Naive thymus-derived CD4-positive, alpha-beta T cell (primary cell): ENCODE measurements around the gene CRYGN. TPM values are rescaled to one million over a fixed set of nuclear protein-coding genes. Genes with fewer than 3 reads are reported as not detected.

Experiments
- ATAC-seq: fragments of 150-1000 bp; cut with Tn5 transposase; 2 replicates; pipeline ENCODE4 v1.10.0; 2021; ENCODE audit warnings: mild to moderate bottlenecking, moderate library complexity
- CTCF ChIA-PET: fragments of 350-600 bp; sonication (Branson Sonifier 250); formaldehyde crosslinking; loops from one replicate; lab custom pipeline; 2021; ENCODE audit warnings: antibody characterized with exemption; lab: Charles Lee
- POLR2A ChIA-PET: fragments of 350-600 bp; sonication (Branson Sonifier 250); formaldehyde crosslinking; loops from one replicate; lab custom pipeline; 2021; ENCODE audit warnings: antibody characterized with exemption, inconsistent platforms; lab: Charles Lee
- DNase-seq, 9 donors: peaks; one replicate each; pipeline versions ENCODE4 v3.0.0 to v3.0.0-alpha.2; 2020 to 2022; ENCODE audit warnings: mixed read lengths in 1 of 9
- H3K27ac ChIP-seq: one replicate; pipeline ENCODE4 v1.7.0; 2013; ENCODE audit warnings: mild to moderate bottlenecking, low read depth, low read length, moderate library complexity
- H3K27me3 ChIP-seq, 2 donors: one replicate each; pipeline ENCODE4 v1.7.0; 2013; ENCODE audit warnings: low read length in 2 of 2, mild to moderate bottlenecking in 2 of 2, moderate library complexity in 2 of 2; ENCODE audit not compliant: control insufficient read depth in 2 of 2, insufficient read depth in 2 of 2
- H3K36me3 ChIP-seq, 3 experiments: 1 replicate in 2 of 3; 2 replicates in 1 of 3; pipeline ENCODE4 v1.7.0; 2013; ENCODE audit warnings: low read length in 3 of 3, mild to moderate bottlenecking in 3 of 3, moderate library complexity in 1 of 3; ENCODE audit not compliant: insufficient read depth in 3 of 3, control insufficient read depth in 2 of 3
- H3K4me1 ChIP-seq, 2 donors: one replicate each; pipeline ENCODE4 v1.7.0; 2013; ENCODE audit warnings: low read length in 2 of 2, mild to moderate bottlenecking in 2 of 2, moderate library complexity in 1 of 2; ENCODE audit not compliant: control insufficient read depth in 2 of 2, insufficient read depth in 2 of 2
- H3K4me3 ChIP-seq: 2 replicates; pipeline ENCODE4 v1.7.0; 2013; ENCODE audit warnings: mild to moderate bottlenecking, low read length
- H3K9me3 ChIP-seq, 3 experiments: 1 replicate in 2 of 3; 2 replicates in 1 of 3; pipeline ENCODE4 v1.7.0; 2013; ENCODE audit warnings: low read length in 3 of 3; ENCODE audit not compliant: control insufficient read depth in 2 of 3
- H3K27ac Mint-ChIP-seq, 9 donors: one replicate each; pipeline ENCODE4 v1.8.0; 2020 to 2022; ENCODE audit warnings: mixed read lengths in 9 of 9, mild to moderate bottlenecking in 8 of 9, moderate library complexity in 5 of 9, inconsistent platforms in 2 of 9
- H3K27me3 Mint-ChIP-seq, 5 donors: one replicate each; pipeline ENCODE4 v1.8.0; 2021 to 2022; ENCODE audit warnings: mixed read lengths in 5 of 5, mild to moderate bottlenecking in 1 of 5
- H3K36me3 Mint-ChIP-seq, 5 donors: one replicate each; pipeline ENCODE4 v1.8.0; 2020 to 2022; ENCODE audit warnings: mixed read lengths in 5 of 5, mild to moderate bottlenecking in 3 of 5, inconsistent platforms in 1 of 5
- H3K4me1 Mint-ChIP-seq, 7 donors: one replicate each; pipeline ENCODE4 v1.8.0; 2020 to 2022; ENCODE audit warnings: mixed read lengths in 7 of 7, mild to moderate bottlenecking in 3 of 7, inconsistent platforms in 1 of 7
- H3K4me3 Mint-ChIP-seq, 10 donors: one replicate each; pipeline ENCODE4 v1.8.0; 2020 to 2022; ENCODE audit warnings: mild to moderate bottlenecking in 10 of 10, mixed read lengths in 10 of 10, moderate library complexity in 6 of 10, inconsistent platforms in 2 of 10
- H3K9me3 Mint-ChIP-seq, 11 donors: one replicate each; pipeline ENCODE4 v1.8.0; 2020 to 2022; ENCODE audit warnings: mixed read lengths in 11 of 11, mild to moderate bottlenecking in 4 of 11, inconsistent platforms in 1 of 11, moderate library complexity in 1 of 11
- intact Hi-C, 2 donors: fragments of 100-400 bp; cut with micrococcal nuclease; formaldehyde crosslinking; loops; one replicate each; pipeline ENCODE4 v1.15.1; 2023
- polyA plus RNA-seq, 2 donors: library from polyadenylated mRNA; unstranded; fragments of 300-500 nt; fragmentation: Illumina TruSeq; gene quantifications; one replicate each; pipeline ENCODE4 v1.2.3, GENCODE V29; 2021
- total RNA-seq, 6 experiments: library from RNA in 5 of 6; stranded (reverse) in 5 of 6; gene quantifications; 1 replicate in 5 of 6; 2 replicates in 1 of 6; pipeline ENCODE4 v1.2.3 and lab custom pipeline; 2021 to 2026

CRYGN gene
- total and polyA plus RNA-seq, 7 experiments from 2014 or later: 0.33 to 1.1 (median 0.48) TPM; not detected in 2

- Mint-ChIP-seq H3K9me3 (no peaks in the 10 kb centered on the region), H3K4me1 (peaks cover 28 to 78% (median 65%) of the 10 kb centered on the region in 7 donors), H3K27ac (peak overlapping the region; percentile 80 to 95 (median 94)), H3K36me3 (no peaks in the 10 kb centered on the region), H3K27me3 (peaks cover 0 to 8% (median 0%) of the 10 kb centered on the region in 5 donors), H3K4me3 (peak overlapping the region; percentile 62 to 78 (median 74))
- Histone ChIP-seq H3K27ac (peak overlapping the region; percentile 57), H3K27me3 (no peaks in the 10 kb centered on the region), H3K36me3 (no peaks in the 10 kb centered on the region), H3K9me3 (no peaks in the 10 kb centered on the region), H3K4me3 (peak overlapping the region; percentile 29), H3K4me1 (peaks cover 59 to 79% of the 10 kb centered on the region in 2 donors)
- ChIA-PET CTCF (interaction anchor here (0.6 to 1.6 kb wide), 4 partner anchors 14 to 79 kb away, joined by 3 to 13 read pairs (median 4); no protein-coding TSS in a partner anchor), POLR2A (interaction anchor here (0.6 to 2.0 kb wide), 9 partner anchors 9 to 89 kb away, joined by 3 to 11 read pairs (median 4); partner anchors contain the start of genes CRYGN, NUB1 and WDR86)
- peak; percentile 78 for ATAC-seq
- DNase-seq: peak in 8 of 9 donors; percentile 35 to 91 (median 86)
- intact Hi-C loops: loop anchor here (1.0 to 5.0 kb wide), 8 partner anchors 12 to 77 kb away; no protein-coding TSS in a partner anchor
Measured at GRCh38 chr7:151429560-151430331, 10.2 kb downstream of the CRYGN start.

- ATAC-seq: no peak
- Histone ChIP-seq H3K4me3 (peak overlapping the region; percentile 29), H3K27me3 (no peaks in the 10 kb centered on the region), H3K9me3 (no peaks in the 10 kb centered on the region), H3K4me1 (peaks cover 59 to 76% of the 10 kb centered on the region in 2 donors), H3K27ac (peak overlapping the region; percentile 57), H3K36me3 (no peaks in the 10 kb centered on the region)
- peaks cover 28 to 75% (median 63%) of the 10 kb centered on the region in 7 donors for H3K4me1 Mint-ChIP-seq
- ChIA-PET CTCF (no interaction called here), POLR2A (interaction anchor here (1.1 to 2.0 kb wide), 3 partner anchors 14 to 19 kb away, joined by 3 to 11 read pairs (median 10); partner anchors contain the start of gene WDR86)
- no peaks in the 10 kb centered on the region for H3K9me3 Mint-ChIP-seq
- intact Hi-C loops: loop anchor here in 1 of 2 donors (2.0 kb wide), 1 partner anchor 14 kb away; no protein-coding TSS in a partner anchor
- H3K27ac Mint-ChIP-seq: peak overlapping the region; percentile 80 to 95 (median 94)
- H3K36me3 Mint-ChIP-seq: no peaks in the 10 kb centered on the region
- H3K27me3 Mint-ChIP-seq: peaks cover 0 to 11% (median 0%) of the 10 kb centered on the region in 5 donors
- H3K4me3 Mint-ChIP-seq: peak overlapping the region in 9 of 10 donors; percentile 62 to 78 (median 73)
- no peak for DNase-seq
Measured at GRCh38 chr7:151429237-151429559, 10.7 kb downstream of the CRYGN start.

- Mint-ChIP-seq H3K27me3 (peaks cover 0 to 11% (median 0%) of the 10 kb centered on the region in 5 donors), H3K4me1 (peaks cover 30 to 75% (median 62%) of the 10 kb centered on the region in 7 donors), H3K9me3 (no peaks in the 10 kb centered on the region), H3K27ac (peak overlapping the region; percentile 80 to 95 (median 92)), H3K4me3 (peak overlapping the region; percentile 9 to 78 (median 71)), H3K36me3 (no peaks in the 10 kb centered on the region)
- DNase-seq (no peak), ATAC-seq (no peak)
- peak overlapping the region; percentile 57 for H3K27ac ChIP-seq
- H3K36me3 ChIP-seq: no peaks in the 10 kb centered on the region
- peak overlapping the region; percentile 29 for H3K4me3 ChIP-seq
- H3K27me3 ChIP-seq: no peaks in the 10 kb centered on the region
- POLR2A ChIA-PET: interaction anchor here (0.7 to 2.0 kb wide), 2 partner anchors 15 to 62 kb away, joined by 3 to 11 read pairs; no protein-coding TSS in a partner anchor
- peaks cover 58 to 72% of the 10 kb centered on the region in 2 donors for H3K4me1 ChIP-seq
- no peaks in the 10 kb centered on the region for H3K9me3 ChIP-seq
- intact Hi-C loops: loop anchor here in 1 of 2 donors (2.0 kb wide), 1 partner anchor 14 kb away; no protein-coding TSS in a partner anchor
- CTCF ChIA-PET: interaction anchor here (0.6 to 1.0 kb wide), 3 partner anchors 20 to 31 kb away, joined by 3 to 7 read pairs (median 3); no protein-coding TSS in a partner anchor
Measured at GRCh38 chr7:151428378-151429236, 11.3 kb downstream of the CRYGN start.

- peak overlapping the region in 8 of 9 donors; percentile 87 to 95 (median 93) for H3K27ac Mint-ChIP-seq
- no peaks in the 10 kb centered on the region for H3K36me3 ChIP-seq
- no peak overlapping the region for H3K4me3 ChIP-seq
- POLR2A ChIA-PET: interaction anchor here (0.7 kb wide), 1 partner anchor 61 kb away, joined by 3 read pairs; no protein-coding TSS in a partner anchor
- peak overlapping the region in 9 of 10 donors; percentile 41 to 78 (median 69) for H3K4me3 Mint-ChIP-seq
- H3K36me3 Mint-ChIP-seq: no peaks in the 10 kb centered on the region
- H3K9me3 Mint-ChIP-seq: no peaks in the 10 kb centered on the region
- H3K9me3 ChIP-seq: no peaks in the 10 kb centered on the region
- peak in 1 of 9 donors; percentile 15 for DNase-seq
- no peak for ATAC-seq
- CTCF ChIA-PET: interaction anchor here (0.6 to 1.0 kb wide), 3 partner anchors 21 to 32 kb away, joined by 3 to 7 read pairs (median 3); no protein-coding TSS in a partner anchor
- H3K27me3 Mint-ChIP-seq: peaks cover 0 to 11% (median 0%) of the 10 kb centered on the region in 5 donors
- H3K4me1 Mint-ChIP-seq: peaks cover 26 to 68% (median 54%) of the 10 kb centered on the region in 7 donors
- peaks cover 51 to 64% of the 10 kb centered on the region in 2 donors for H3K4me1 ChIP-seq
- H3K27ac ChIP-seq: peak overlapping the region; percentile 57
- H3K27me3 ChIP-seq: no peaks in the 10 kb centered on the region
- intact Hi-C loops: loop anchor here in 1 of 2 donors (2.0 kb wide), 1 partner anchor 13 kb away; no protein-coding TSS in a partner anchor
Measured at GRCh38 chr7:151427705-151428377, 12.1 kb downstream of the CRYGN start.

- peaks cover 0 to 14% (median 0%) of the 10 kb centered on the region in 5 donors for H3K27me3 Mint-ChIP-seq
- H3K9me3 ChIP-seq: no peaks in the 10 kb centered on the region
- H3K4me1 ChIP-seq: peaks cover 44 to 57% of the 10 kb centered on the region in 2 donors
- intact Hi-C loops: no loop called here
- CTCF ChIA-PET: interaction anchor here (0.7 kb wide), 1 partner anchor 21 kb away, joined by 3 read pairs; no protein-coding TSS in a partner anchor
- H3K27me3 ChIP-seq: no peaks in the 10 kb centered on the region
- peaks cover 0 to under 1% (median 0%) of the 10 kb centered on the region in 11 donors for H3K9me3 Mint-ChIP-seq
- H3K36me3 Mint-ChIP-seq: no peaks in the 10 kb centered on the region
- no peaks in the 10 kb centered on the region for H3K36me3 ChIP-seq
- no peak overlapping the region for H3K27ac ChIP-seq
- no peak for ATAC-seq
- DNase-seq: no peak
- H3K4me3 ChIP-seq: no peak overlapping the region
- peak overlapping the region in 3 of 10 donors; percentile 58 to 78 (median 75) for H3K4me3 Mint-ChIP-seq
- POLR2A ChIA-PET: no interaction called here
- peaks cover 25 to 62% (median 49%) of the 10 kb centered on the region in 7 donors for H3K4me1 Mint-ChIP-seq
- H3K27ac Mint-ChIP-seq: peak overlapping the region in 6 of 9 donors; percentile 88 to 95 (median 94)
Measured at GRCh38 chr7:151426904-151427704, 12.8 kb downstream of the CRYGN start.
